Embryonic facial prominence (tissue), 1 donor: ENCODE measurements around the gene TTC23.

Source experiments
- DNase-seq: peaks from one replicate; pipeline ENCODE4 v3.0.0-alpha.2; 2016; ENCODE audit errors: extremely low spot score

Gene TTC23, protein sequence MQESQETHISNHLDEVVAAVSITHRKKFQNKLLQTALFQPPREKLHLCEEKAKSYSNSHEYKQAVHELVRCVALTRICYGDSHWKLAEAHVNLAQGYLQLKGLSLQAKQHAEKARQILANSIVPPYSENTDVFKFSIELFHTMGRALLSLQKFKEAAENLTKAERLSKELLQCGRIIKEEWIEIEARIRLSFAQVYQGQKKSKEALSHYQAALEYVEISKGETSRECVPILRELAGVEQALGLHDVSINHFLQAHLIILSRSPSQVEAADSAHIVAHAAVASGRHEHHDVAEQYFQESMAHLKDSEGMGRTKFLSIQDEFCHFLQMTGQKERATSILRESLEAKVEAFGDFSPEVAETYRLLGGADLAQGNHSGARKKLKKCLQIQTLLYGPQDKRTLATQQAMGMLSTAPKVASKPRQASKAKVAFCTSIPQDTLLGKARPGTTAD

DNA sequence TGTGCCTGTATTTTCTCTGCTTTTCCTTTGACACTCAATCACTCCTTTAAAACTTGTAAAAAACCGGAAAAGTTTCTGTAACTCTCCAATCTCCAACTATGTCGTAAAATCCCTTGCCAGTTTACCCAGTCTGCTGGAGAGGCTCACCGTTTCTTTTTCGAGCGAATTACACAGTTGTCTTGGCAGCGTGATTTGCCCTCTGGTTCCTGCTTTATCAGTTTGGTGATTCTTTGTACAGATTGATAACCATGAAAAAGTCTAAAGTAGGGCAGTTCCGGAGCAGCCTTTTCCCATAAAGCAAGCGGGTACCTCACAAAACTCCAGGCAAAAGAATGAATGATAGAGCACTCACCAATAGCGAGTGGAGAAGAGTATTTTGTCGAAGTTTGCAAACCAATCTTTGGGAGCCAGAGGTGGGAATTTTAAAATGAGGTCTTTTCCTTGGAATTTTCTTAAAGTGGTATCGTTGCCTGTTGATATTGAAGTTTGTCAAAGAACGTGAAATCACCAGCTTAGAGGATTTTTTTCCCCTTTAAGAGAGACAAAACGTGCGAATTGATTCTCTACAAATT, at the start of gene TTC23:
Gene TTC23, minus strand, starts transcription at position 312 of the 572 bp plus-strand sequence. CDS start 20,869 bp downstream, outside the sequence.
- peak; percentile 92 for DNase-seq

DNA sequence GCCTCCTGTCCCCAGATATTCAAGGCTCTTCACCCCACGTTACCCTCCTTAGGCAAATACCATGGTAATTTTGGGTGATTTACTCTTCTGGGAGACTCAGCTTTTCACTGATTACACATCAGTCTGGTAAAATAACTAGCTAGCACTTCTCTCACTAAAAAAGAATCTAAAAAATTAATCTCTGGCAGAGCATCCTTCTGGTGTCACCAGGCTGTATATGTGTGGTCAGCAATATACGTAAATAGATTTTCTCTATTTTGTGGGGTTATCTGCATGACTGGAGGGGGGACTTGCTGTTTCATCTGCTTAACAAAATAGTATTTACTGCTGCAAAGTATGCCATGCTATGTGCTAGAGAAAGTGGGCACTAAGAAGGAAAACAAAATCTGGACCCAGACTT, 47.0 kb upstream of the TTC23 start:
- DNase-seq, result no peak

DNA sequence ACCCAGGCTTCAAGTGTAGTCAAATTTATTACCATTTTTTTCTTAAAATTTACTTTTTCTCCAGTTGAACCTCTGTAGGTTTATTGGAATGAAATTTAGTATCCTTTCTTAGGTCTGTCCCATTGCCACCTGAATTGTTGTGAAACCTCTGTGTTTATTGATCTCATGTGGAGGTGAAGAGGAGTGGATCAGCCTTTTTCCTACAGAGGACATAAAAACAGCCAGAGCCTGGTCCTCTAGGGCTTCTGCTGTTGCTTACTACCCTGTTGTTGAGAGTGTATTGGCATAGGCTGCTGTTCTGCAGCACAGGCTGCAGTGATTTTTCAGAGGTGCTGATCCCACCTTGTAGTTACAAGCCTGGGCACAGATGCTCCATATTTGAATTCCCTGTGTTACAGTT, 46.5 kb upstream of the TTC23 start:
- no peak for DNase-seq

DNA sequence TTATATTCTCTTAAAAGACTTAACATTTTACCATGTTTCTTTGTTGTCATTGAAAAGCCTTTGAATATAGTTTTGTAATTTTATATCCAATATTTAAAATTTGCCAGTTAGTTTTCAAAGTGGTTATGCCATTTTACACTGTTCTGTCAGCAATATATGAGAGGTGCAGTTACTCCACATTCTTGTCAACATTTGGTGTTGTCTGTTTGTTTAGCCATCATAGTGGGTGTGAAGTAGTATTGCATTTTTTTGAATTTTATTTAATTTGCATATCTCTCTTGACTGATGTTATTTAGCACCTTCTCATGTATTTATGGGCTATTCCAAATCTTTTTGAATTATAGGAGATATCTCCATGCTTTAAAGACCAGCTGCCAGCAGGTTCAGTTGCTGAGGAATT, 42.3 kb upstream of the TTC23 start:
- DNase-seq, result no peak

DNA sequence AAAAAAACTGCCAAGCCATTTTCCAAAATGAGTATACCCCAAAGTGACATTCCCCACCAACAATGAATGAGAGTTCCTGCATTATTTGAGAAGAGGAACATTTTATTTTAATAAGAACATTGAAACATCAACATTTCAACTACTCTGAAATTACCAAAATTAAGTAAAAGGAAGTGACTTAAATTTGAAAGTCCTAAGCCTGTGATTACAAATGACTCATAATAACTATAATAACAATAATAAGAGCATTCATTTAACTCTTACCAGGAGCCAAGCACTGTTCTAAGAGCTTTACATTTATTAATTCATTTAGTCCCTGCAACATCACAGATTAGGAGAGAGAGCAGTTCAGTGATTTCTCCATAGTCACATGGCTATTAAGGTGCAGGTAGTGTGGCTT, 34.3 kb upstream of the TTC23 start:
- no peak for DNase-seq

DNA sequence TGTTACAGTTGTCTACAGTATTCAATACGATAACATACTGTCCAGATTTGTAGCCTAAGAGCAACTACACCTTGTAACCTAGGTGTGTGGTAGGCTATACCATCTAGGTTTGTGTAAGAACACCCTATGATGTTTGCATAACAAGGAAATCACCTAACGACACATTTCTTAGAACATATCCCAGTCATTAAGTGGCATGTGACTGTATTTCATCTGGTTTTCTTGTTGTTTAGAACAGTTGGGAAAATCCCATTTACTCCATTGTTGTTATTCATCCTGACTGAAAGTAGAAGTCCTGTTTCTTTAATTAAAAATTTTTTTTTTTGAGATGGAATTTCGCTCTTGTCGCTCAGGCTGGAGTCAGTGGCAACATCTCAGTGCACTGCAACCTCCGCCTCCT, 33.2 kb upstream of the TTC23 start:
- DNase-seq, result no peak

DNA sequence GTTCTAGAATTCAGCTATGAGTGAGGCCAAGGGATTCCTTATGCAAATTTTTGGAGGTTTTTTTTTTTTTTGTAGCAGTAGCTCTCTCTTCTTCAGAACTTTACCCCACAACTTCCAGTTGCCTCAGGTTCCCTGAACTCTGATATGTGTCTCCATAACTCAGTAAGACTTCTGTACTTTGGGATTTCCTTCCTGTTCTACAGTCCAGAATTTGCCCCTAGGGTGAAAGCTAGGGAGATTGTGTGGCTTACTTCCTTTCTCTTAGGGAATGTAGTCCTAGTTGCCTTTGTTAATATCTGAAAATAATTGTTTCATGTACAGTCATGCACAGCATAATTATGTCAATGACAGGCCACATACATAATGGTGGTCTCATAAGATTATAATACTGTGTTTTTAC, 32.7 kb upstream of the TTC23 start:
- DNase-seq, result no peak

DNA sequence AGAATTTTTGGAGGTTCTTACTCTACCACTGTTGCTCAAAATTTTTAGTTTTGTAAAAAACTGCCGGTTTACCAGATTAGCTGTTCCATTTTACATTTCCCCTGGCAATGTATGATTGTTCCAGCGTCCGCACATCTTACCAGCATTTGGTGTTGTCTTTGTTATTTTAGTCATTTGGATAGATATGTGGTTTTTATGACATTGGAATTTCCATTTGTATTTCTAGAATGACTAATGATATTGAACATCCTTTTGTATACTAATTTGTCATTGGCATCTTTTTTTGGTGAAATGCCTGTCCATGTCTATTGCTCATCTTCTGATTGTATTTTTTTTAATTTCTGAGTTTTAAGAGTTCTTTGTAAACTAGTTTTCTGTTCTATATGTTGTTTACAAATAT, 30.4 kb upstream of the TTC23 start:
- DNase-seq, result no peak

DNA sequence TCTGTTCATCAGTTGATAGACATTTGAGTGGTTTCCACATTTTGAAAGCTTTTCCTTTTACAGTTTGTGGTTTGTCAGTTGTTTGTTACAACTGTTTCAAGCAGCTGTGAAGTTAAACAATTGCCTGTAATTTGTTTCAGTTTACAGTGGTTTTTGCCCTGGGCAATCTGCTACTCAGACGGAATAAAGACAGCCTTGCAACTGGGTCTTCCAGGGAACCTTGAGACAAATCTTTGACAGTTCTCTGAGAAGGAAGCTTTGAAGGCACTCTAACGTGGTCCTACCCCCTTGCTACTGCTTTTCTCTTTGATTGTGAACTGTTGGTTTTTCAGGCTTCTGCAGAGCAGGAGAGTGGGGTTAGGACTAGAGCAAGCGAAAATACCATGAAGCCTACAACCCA, 29.9 kb upstream of the TTC23 start:
- no peak for DNase-seq

DNA sequence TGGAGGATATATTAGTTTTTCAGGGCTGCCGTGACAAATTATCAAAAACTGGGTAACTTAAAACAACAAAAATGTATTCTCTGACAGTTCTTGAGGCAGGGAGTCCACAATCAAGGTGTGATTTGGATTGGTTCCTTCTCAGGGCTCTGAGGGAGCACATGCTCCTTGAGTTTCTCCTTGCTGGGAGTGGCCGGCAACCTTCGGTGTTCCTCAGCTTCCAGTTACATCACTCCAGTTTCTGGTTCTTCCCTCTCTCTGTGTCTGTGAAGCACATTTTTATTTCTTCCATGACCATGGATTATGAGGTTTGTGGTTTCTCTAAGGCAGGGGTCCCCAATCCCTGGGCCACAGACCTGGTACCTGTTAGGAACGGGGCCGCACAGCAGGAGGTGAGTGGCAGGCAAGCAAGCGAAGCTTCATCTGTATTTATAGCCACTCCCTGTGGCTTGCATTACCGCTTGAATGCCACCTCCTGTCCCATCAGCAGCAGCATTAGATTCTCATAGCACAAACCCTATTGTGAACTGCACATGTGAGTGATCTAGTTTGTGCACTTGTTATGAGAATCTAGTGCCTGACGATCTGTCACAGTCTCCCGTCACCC, 26.2 kb upstream of the TTC23 start:
- no peak for DNase-seq

DNA sequence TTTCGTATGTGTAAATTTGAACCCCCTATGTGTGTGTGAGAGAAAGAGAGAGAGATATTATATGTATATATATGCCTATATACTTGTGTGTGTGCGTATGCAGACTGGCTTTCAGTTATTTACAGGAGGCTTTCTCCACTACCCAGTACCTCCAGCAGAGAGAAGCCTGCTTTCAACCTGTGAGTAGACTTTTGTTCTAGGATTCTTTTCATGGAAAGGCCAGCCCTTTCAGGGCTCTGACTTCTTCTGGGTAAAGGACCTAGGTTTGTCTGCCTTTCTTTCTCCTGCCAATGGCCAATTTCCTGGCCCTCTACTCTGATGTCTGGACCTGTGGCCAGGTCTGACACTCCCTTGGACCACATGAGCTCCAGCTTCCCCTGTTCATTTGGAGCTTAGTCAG, 25.7 kb upstream of the TTC23 start:
- DNase-seq, result no peak

DNA sequence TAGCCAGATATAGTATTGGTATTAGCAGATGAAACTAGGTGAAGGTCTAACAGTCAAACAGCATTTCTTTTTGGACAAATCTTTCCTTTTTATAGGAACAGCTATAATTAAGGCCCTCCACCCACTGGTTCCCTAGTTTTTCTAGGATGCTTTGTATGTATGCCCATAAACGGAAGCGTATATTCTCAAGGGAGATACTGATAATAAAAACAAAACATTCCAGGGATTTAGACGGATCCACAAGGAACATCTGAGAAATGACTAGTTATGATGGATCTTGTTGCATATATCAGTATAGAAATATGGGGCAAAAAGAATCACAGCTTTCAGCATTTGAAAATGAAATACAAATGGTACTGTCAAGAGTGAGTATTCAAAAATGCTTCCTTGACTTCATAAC, 24.4 kb upstream of the TTC23 start:
- no peak for DNase-seq

DNA sequence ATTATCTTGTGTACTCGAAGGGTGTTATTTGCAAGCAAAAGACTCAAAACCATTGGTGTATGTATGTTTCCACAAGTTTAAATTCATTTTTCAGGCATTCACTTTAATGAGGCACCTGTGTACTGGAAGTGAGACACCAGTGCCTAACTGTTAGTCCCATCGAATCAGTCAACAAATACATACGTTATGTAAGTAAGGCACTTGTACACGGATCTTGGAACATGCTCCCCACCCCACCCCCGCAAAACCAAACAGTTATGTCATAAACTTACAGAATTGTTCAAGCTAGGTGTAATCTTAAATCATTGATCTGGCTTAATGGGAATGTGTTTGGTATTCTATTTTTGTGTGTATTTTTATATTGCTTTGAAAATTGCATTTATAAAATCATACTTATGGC, 19.1 kb upstream of the TTC23 start:
- DNase-seq, result no peak

DNA sequence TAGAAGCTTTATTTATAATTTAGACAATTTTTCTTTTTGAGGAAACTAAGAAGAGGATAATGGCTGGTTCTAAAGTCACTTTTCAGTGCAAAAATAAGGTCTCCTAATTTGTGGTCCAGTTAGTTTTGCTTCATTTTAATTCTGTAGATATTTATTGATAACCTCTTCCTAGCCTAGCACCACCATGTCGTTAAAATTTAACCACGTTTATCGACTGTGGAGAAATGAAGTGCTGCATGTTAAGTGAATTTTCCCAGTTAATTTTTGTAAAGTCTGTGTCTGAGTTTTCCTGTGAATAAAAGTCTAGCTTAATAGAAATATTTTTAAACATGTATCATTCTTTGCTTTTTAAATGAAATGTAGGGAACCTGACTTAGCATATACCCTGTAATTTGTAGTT, 18.6 kb upstream of the TTC23 start:
- DNase-seq, result no peak

DNA sequence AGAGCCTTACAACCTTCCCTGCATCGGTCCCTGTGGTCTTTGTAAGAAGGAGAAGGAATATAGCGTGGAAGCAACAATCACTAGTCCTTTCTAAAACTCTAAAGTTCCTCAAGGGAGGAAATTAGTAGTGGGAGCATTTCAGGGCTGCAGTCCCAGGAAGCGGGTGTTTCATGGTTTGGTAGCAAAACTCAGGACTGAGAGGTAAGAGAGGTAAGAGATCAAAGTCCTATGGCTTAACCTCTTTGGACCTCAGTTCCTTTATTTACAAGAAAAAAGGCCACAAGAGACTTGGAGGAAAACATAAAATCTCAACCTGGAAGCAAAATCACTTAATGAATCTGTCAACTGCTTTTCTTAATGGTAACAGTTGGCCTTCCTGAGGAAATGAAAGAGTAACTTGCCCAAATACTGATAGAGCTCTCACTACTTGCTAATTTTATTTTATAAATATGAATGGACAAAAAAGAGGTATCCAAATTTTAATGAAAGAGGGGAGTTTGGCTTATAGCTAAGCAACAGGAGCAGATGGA, 16.2 kb upstream of the TTC23 start:
- no peak for DNase-seq

DNA sequence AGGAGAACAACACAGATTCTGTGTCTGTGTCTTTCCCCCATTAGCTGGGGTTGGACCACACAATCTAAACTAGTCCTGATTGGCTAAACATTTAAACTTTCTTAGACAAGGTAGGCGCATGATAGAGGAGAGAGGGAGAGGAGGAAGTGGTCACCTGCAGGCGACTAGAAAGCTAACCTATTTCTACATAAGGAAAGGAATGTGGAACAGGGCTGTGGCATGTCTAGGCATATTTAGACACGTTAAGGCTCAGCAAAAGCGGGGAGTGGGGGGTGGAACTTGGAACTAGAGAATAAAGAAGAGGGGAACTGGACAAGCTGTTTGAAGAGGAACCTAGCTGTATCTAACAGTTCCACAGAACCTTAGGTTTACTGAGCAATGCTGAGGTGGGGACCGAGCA, 14.7 kb upstream of the TTC23 start:
- no peak for DNase-seq

DNA sequence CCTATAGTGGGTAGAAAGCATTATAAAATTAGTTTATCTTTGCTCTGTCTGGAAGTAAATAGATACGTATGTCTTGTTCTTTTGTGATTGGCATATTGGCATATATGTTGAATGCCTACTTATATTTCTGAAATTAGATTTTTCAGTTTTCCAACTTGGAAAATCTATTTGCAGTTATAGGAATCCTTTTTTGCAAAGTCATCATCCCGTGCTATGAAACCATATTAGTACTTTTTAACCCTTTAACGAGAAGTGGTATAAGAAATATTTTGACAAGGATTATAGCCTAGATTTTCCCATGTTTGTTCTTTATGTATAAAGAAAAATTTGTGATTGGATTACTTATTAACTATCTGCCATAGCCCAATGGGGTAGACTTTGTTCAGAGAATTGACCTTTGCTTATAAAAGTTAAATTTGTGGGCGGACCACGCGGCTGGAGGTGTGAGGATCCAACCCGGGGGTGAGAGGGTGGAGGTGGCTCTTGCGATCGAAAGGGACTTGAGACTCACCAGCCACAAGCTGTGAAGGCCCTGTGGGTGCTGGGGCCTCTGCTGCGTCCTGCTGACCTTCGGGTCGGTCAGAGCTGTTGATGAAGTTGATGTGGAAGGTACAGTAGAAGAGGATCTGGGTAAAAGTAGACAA, 7.8 kb upstream of the TTC23 start:
- no peak for DNase-seq

DNA sequence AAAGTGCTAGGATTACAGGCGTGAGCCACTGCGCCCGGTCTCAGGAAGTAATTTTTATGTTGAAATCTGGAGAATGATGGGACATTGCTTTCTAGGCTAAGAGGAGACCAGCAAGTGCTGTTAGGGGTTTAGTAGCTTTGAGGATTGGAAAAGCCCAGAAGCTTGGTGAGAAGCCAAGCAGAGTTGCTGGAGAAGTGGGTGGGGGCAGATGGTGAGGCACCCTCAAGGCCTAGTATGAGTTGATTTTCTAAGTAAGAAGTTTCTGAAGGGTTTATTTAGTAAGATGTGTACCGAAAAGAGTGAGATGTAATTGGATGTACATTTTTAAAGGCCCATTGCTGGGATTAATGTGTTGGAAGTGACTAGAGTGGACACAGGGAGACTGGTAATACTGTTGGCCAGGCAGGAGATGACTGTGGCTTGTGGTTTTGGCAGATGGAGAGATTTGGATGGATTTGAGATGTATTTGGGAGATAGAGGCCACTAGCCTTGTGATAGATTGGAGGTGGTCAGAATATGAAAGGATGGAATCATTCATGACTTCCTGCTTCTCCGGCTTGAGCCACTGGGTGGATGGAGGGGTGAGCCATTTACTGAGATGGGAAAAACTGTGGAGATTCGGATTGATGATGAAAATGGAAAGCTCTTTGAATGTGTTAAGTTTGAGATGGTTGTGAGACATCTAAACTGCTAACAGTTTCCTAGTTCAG, 4.2 kb upstream of the TTC23 start:
- no peak for DNase-seq

DNA sequence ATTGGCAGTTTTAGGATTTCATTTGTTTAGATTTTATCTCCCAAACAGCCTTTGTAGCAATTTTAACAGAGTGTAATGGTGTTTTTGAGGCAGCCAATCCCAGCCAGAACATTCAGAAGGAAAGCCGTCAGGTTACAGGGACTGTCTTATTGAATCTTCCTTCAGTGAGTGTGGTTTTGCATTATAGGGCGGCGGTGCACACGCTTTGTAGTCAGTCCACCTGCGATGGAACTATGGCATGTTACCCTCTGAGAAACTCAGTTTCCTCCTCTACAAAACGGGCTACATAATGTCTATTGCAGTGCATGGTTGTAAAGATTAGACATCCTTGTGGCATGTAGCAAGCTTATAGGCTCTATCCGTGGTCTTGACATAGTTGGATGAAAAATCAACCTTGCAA, 2.9 kb upstream of the TTC23 start:
- DNase-seq, result no peak

DNA sequence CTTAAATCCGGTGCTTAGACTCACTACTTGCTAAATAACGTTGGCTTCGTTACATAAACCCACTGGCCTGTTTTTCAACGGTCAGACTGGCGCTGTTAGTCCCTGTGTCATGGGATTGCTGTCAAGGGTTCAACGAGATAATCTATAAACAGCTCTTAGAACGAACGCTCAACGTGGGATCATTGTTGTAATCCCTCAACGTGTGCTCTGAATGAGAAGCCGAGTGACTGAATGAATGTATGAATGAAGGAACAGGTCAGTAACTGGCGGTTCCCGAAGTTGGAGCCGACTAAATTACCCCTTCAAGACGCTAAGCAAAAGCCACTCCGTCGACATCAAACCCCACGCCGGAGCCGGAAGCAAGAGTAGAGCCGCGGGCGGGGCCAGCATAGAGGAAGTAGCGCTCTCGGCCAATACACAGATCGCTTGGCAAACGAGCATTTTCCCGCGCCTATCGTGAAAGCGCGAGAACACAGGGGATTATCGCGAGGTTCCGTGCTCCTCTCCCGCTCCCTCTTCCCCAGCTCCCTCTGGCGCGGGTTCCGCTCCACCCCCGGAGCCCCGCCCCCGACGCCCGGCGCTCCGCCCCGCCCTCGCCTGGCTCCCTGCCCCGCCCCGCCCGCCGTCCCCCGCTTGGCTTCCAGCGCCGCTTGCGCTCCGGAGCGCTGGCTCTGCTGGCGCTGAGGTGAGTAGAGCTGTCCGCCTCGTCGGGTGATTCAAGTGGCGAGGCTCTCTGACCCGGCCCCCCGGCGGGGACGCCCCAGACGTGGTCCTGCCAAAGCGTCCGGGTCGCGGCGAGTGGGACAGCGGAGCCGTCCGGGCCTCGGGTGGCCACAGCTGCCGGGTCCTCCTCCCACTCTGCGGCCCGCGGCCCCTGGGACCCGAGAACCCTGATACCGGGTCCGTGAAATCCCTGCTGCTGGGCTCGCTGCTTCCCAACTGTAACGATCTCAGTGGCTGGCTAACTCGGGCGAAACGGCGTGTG, 1.8 kb upstream of the TTC23 start, which contains the start of gene LRRC28:
Gene LRRC28, plus strand, starts transcription at position 625 of the 985 bp plus-strand sequence. CDS start 4,477 bp downstream, outside the sequence.
- peak; percentile 99 for DNase-seq
